MM.1S (cell line): ENCODE data around the gene LRRC8D.

Experiments used
- CTCF ChIP-seq: fragments of 300-600 bp; sonication (generic); IDR thresholded peaks from 2 replicates; pipeline ENCODE4 v1.5.1; 2016; ENCODE audit warnings: antibody characterized with exemption, low read length, mixed read lengths
- EZH2 ChIP-seq: fragments of 300-600 bp; sonication (generic); optimal IDR thresholded peaks from 2 replicates; pipeline ENCODE3; 2017; ENCODE audit warnings: low read depth, mild to moderate bottlenecking, antibody characterized with exemption, low read length, mixed read lengths
- EZH2phosphoT487 ChIP-seq: fragments of 300-600 bp; sonication (generic); IDR thresholded peaks from 2 replicates; pipeline ENCODE4 v1.6.1; 2018; ENCODE audit warnings: antibody characterized with exemption, low read length

DNA sequence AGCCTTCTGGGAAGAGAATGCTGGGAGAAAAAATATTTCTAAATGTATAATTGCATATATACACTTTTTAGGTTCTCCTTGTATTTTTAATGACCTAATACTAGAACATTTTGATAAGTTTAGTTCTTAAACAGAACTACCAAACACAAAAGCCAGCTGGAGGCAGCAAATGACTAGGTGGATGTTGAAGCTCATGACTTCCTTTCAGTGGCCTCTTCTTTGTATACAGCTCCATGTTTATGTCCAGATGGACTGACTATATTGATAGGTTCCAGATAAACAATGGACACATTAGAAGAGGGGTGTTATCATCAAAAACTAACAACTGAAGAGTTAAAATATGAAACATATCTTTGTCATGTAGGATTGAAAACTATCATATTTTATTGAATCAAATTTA is 52.5 kb downstream of the LRRC8D start:
- TF ChIP-seq CTCF (no peak), EZH2 (no peak), EZH2phosphoT487 (no peak)
